ENCODE results near the gene PDE9A.

The PDE9A gene

GRCh38 chr21:42694751-42695696 is 41.6 kb downstream of the PDE9A start:
- no peak for DNase-seq (ENCODE audit: low spot score)
- TF ChIP-seq, protein P1, sequence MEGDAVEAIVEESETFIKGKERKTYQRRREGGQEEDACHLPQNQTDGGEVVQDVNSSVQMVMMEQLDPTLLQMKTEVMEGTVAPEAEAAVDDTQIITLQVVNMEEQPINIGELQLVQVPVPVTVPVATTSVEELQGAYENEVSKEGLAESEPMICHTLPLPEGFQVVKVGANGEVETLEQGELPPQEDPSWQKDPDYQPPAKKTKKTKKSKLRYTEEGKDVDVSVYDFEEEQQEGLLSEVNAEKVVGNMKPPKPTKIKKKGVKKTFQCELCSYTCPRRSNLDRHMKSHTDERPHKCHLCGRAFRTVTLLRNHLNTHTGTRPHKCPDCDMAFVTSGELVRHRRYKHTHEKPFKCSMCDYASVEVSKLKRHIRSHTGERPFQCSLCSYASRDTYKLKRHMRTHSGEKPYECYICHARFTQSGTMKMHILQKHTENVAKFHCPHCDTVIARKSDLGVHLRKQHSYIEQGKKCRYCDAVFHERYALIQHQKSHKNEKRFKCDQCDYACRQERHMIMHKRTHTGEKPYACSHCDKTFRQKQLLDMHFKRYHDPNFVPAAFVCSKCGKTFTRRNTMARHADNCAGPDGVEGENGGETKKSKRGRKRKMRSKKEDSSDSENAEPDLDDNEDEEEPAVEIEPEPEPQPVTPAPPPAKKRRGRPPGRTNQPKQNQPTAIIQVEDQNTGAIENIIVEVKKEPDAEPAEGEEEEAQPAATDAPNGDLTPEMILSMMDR (IDR thresholded peaks at IDR 0.05; ENCODE audit: extremely low read depth, missing control alignments), result no peak

DNA sequence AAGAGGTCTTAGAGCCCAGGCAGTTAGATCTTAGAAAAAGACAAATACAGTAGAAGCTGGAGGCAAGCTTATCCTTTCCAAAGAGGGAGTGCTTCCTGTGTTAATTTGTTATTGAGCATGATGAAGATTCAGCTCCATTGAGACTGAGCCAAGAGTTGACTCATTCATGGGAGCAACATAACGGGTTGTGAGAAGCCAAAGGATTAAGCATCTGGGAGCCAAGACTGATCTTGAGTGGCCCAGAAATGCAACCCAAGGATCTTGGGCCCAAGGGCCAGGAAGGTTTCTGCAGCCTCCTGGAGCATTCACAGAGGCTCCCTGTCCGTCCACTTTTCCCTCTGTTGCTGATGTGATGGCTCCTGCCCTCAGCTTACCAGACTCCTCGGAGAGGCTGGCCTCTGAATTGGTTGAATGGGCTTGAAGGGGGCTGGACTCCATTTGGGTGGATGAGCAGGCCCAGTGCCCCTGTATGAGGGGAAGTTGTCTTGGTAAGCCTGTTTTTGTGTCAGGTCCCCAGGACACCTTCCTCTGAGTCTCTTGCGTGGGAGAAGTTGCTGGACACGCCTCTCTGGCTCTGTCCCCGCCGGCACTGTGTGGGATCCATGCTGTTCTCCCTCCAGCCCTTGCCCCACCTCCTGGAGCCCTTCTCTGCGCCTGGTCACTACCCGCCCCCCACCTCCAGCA is 42.4 kb downstream of the PDE9A start:
- TF ChIP-seq, protein P1 (IDR thresholded peaks at IDR 0.05; ENCODE audit: extremely low read depth, missing control alignments), result no peak
- no peak for DNase-seq (ENCODE audit: low spot score)

- no peak for DNase-seq (ENCODE audit: low spot score)
- TF ChIP-seq, protein P1 (IDR thresholded peaks at IDR 0.05; ENCODE audit: extremely low read depth, missing control alignments), result no peak
Observed at GRCh38 chr21:42696501-42697040, 43.1 kb downstream of the PDE9A start.

DNA sequence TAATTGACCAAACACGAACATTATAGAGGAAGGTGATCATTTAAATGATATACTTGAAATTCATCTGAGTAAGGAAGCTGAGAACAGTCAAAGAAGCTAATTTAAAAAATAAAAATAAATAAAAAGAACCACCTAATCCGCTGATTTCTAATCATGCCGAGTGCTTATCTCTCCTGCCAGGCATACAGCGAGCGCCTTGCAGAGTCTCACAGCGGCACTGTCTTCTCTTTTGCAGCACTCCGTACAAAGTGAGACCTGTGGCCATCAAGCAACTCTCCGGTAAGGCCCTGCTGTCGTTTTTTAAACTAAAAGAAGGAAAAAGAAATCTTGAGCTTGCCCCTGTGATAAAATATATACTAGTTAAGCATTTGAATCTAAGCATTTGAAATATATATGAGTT is 45.3 kb downstream of the PDE9A start:
- TF ChIP-seq, protein P1 (IDR thresholded peaks at IDR 0.05; ENCODE audit: extremely low read depth, missing control alignments), result no peak
- DNase-seq (ENCODE audit: low spot score), result no peak

GRCh38 chr21:42699196-42699595 is 45.8 kb downstream of the PDE9A start:
- no peak for DNase-seq (ENCODE audit: low spot score)
- TF ChIP-seq, protein P1 (IDR thresholded peaks at IDR 0.05; ENCODE audit: extremely low read depth, missing control alignments), result no peak

DNA sequence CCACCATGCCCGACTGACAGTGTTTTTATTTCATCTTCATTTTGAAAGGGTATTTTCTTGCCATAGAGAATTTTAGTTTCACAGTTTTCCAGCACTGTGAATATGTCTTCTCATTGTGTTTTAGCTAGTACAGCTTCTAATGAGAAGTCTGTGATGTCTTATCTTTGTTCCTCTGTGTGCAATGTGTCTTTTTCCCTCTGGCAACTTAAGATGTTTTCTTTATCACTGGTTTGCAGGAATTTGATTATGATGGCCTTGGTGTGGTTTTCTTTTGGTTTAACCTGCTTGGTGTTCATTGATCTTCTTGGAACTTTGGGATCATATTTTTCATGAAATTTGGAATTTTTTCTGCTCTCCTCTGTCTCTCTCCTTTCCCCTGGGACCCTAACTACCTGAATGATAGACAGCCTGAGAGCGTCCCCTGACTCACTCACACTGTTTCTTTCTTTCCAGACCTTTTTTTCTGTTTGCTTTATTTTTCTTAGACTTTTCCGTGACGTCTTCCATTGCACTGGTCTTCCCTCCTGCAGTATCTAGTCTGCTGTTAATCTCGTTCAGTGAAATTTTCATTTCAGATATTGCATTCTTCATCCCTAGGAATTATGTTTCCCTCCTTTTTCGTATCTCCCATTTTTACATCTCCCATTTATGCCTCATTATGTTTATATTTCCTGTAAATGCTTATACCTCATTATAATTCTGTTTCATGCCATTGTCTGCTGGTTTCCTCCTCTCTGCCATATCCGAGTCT is 48.5 kb downstream of the PDE9A start:
- no peak for DNase-seq (ENCODE audit: low spot score)
- TF ChIP-seq, protein P1 (IDR thresholded peaks at IDR 0.05; ENCODE audit: extremely low read depth, missing control alignments), result no peak
